ENCODE results near the gene CAMTA1. TPM values are rescaled to one million over a fixed set of nuclear protein-coding genes. Genes with fewer than 3 reads are reported as not detected.

Gene CAMTA1
- total and polyA plus RNA-seq, 9 of the 15 experiments (the other 6 are each of a cell fraction or from before 2014, with no cell fraction given) = 43.9 to 161 (median 65.9) TPM

DNA sequence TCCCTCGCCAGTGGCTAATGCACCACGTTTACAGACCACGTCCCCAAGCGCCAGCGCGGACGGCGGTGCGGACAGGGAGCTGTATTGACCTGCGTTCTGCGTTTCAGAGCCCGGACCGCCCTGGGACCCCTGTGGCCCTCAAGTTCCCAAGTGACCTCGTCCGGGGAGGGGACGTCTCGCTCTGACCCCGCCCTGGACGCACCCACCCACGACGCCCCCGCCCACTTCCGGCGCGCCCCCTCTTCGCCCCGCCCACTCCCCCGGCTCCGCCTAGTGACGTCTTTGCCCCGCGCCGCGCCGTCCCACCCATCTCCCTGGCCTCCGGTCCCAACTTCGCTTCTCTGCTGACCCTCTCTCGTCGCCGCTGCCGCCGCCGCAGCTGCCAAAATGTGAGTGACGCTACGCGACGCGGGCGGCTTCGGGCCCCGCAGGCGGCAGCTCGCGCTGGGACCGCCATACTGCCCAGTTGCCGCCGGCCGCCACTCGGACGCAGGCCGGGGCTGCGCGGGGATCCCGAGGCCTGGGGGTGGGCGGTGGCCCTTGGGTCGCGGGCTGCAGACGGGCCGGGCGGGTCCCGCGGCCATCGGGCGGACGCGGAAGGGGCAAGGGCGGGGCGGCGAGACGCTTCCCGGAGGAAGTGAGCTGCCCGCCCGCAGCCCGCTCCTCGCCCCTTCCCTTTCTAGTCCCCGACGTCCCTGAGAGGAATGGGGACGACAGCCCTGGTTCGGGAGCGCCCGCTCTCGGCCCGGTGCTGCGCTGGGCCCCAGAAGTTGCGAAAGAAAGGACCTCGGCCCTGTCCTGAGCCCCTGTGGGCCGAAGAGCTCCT is 986.0 kb downstream of the CAMTA1 start, which contains the start of gene VAMP3 (continued):
- TF ChIP-seq, protein P1, sequence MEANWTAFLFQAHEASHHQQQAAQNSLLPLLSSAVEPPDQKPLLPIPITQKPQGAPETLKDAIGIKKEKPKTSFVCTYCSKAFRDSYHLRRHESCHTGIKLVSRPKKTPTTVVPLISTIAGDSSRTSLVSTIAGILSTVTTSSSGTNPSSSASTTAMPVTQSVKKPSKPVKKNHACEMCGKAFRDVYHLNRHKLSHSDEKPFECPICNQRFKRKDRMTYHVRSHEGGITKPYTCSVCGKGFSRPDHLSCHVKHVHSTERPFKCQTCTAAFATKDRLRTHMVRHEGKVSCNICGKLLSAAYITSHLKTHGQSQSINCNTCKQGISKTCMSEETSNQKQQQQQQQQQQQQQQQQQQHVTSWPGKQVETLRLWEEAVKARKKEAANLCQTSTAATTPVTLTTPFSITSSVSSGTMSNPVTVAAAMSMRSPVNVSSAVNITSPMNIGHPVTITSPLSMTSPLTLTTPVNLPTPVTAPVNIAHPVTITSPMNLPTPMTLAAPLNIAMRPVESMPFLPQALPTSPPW (CRISPR knock-in tag; IDR thresholded peaks at IDR 0.05) = peak; percentile 76
- TF ChIP-seq STAT5A (IDR thresholded peaks at IDR 0.05; ENCODE audit: borderline replicate concordance, low read length) (no peak), HIVEP1 (CRISPR knock-in tag; IDR thresholded peaks at IDR 0.05) (no peak), ZNF263 (CRISPR knock-in tag; IDR thresholded peaks at IDR 0.05; ENCODE audit: borderline replicate concordance) (no peak; the same call in 1 of the 2 replicates), FOXO4 (CRISPR knock-in tag; IDR thresholded peaks at IDR 0.05) (no peak), GATAD2A (IDR thresholded peaks at IDR 0.05) (0 out of 2 replicates have a peak, but pooled peaks have one; percentile 10), ZNF277 (CRISPR knock-in tag; IDR thresholded peaks at IDR 0.05; ENCODE audit: borderline replicate concordance) (no peak), BRD9 (IDR thresholded peaks at IDR 0.05; ENCODE audit: low read depth, partially characterized antibody) (no peak), RBBP5 (IDR thresholded peaks at IDR 0.05; ENCODE audit: borderline replicate concordance, insufficient read depth, low read length, poor library complexity, severe bottlenecking) (peak; percentile 98), NEUROD1 (IDR thresholded peaks at IDR 0.05; ENCODE audit: borderline replicate concordance, low read depth, low read length, partially characterized antibody) (no peak), ZNF324 (CRISPR knock-in tag; IDR thresholded peaks at IDR 0.05) (no peak), ZBTB17 (CRISPR knock-in tag; IDR thresholded peaks at IDR 0.05) (no peak), LCOR (CRISPR knock-in tag; IDR thresholded peaks at IDR 0.05) (peak; percentile 56; the same call in 1 of the 2 replicates), DPF2 (IDR thresholded peaks at IDR 0.05) (no peak), ZKSCAN8 (CRISPR knock-in tag; IDR thresholded peaks at IDR 0.05) (no peak)
- TF ChIP-seq, protein P2, sequence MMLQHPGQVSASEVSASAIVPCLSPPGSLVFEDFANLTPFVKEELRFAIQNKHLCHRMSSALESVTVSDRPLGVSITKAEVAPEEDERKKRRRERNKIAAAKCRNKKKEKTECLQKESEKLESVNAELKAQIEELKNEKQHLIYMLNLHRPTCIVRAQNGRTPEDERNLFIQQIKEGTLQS (IDR thresholded peaks at IDR 0.05) = no peak
- TF ChIP-seq, protein P2 (CRISPR knock-in tag; conservative IDR thresholded peaks at IDR 0.05) = no peak
- TF ChIP-seq, protein P3, sequence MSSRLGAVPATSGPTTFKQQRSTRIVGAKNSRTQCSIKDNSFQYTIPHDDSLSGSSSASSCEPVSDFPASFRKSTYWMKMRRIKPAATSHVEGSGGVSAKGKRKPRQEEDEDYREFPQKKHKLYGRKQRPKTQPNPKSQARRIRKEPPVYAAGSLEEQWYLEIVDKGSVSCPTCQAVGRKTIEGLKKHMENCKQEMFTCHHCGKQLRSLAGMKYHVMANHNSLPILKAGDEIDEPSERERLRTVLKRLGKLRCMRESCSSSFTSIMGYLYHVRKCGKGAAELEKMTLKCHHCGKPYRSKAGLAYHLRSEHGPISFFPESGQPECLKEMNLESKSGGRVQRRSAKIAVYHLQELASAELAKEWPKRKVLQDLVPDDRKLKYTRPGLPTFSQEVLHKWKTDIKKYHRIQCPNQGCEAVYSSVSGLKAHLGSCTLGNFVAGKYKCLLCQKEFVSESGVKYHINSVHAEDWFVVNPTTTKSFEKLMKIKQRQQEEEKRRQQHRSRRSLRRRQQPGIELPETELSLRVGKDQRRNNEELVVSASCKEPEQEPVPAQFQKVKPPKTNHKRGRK (tag; IDR thresholded peaks at IDR 0.05) = no peak
- TF ChIP-seq, protein P4, sequence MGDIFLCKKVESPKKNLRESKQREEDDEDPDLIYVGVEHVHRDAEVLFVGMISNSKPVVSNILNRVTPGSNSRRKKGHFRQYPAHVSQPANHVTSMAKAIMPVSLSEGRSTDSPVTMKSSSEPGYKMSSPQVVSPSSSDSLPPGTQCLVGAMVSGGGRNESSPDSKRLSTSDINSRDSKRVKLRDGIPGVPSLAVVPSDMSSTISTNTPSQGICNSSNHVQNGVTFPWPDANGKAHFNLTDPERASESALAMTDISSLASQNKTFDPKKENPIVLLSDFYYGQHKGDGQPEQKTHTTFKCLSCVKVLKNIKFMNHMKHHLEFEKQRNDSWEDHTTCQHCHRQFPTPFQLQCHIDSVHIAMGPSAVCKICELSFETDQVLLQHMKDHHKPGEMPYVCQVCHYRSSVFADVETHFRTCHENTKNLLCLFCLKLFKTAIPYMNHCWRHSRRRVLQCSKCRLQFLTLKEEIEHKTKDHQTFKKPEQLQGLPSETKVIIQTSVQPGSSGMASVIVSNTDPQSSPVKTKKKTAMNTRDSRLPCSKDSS (IDR thresholded peaks at IDR 0.05; ENCODE audit: low read depth, partially characterized antibody) = no peak
